ENCODE results near the gene PRKCH.

Gene PRKCH

GRCh38 chr14:61566537-61567225, 245.3 kb downstream of the PRKCH start (continued):
- TF ChIP-seq ZNF704 (tag by site-specific recombination; IDR thresholded peaks at IDR 0.05) (no peak), ZNF426 (tag by site-specific recombination; IDR thresholded peaks at IDR 0.05) (no peak), ZNF76 (tag by site-specific recombination; IDR thresholded peaks at IDR 0.05; ENCODE audit: borderline replicate concordance, low read depth) (no peak)

GRCh38 chr14:61567838-61568571, 246.6 kb downstream of the PRKCH start:
- H3K36me3 ChIP-seq (ENCODE audit: control insufficient read depth in 2 of 2, insufficient read depth in 1 of 2, low read length in 2 of 2) = no peaks in the 10 kb centered on the region
- H3K9me3 ChIP-seq (ENCODE audit: control insufficient read depth, insufficient read depth, low read depth, low read length) = no peaks in the 10 kb centered on the region
- H3K4me1 ChIP-seq (ENCODE audit: control insufficient read depth, insufficient read depth, low read length) = peaks cover 4% of the 10 kb centered on the region; the same call in 1 of the 2 replicates
- no peak for TF ChIP-seq KLF17 (tag by site-specific recombination; IDR thresholded peaks at IDR 0.05)
- no peak for TF ChIP-seq ZSCAN23 (tag by site-specific recombination; IDR thresholded peaks at IDR 0.05)
- TF ChIP-seq PRDM2 (tag by site-specific recombination; IDR thresholded peaks at IDR 0.05; ENCODE audit: borderline replicate concordance) = no peak
- TF ChIP-seq ZNF391 (tag by site-specific recombination; IDR thresholded peaks at IDR 0.05; ENCODE audit: borderline replicate concordance, low read depth) = no peak
- no peak for TF ChIP-seq ZNF423 (tag by site-specific recombination; IDR thresholded peaks at IDR 0.05)
- TF ChIP-seq ZNF16 (tag by site-specific recombination; IDR thresholded peaks at IDR 0.05; ENCODE audit: low read depth) = no peak
- TF ChIP-seq ZFP3 (tag by site-specific recombination; IDR thresholded peaks at IDR 0.05; ENCODE audit: low read depth) = no peak
- no peak for TF ChIP-seq GLIS2 (tag by site-specific recombination; IDR thresholded peaks at IDR 0.05)
- H3K4me3 ChIP-seq (ENCODE audit: low read depth, low read length) = no peak overlapping the region
- H3K27ac ChIP-seq (ENCODE audit: extremely low read depth, low read depth, low read length) = no peak overlapping the region; the same call in 1 of the 2 replicates
- ChIA-PET CTCF (no interaction called here), POLR2A (interaction anchor here (1.0 kb wide), 1 partner anchor 9 kb away, joined by 3 read pairs; no protein-coding TSS in a partner anchor)

GRCh38 chr14:61568572-61569011, 247.2 kb downstream of the PRKCH start:
- Histone ChIP-seq H3K27ac (ENCODE audit: extremely low read depth, low read depth, low read length) (no peak overlapping the region; the same call in 1 of the 2 replicates), H3K9me3 (ENCODE audit: control insufficient read depth, insufficient read depth, low read depth, low read length) (no peaks in the 10 kb centered on the region), H3K36me3 (ENCODE audit: control insufficient read depth in 2 of 2, insufficient read depth in 1 of 2, low read length in 2 of 2) (no peaks in the 10 kb centered on the region), H3K4me3 (ENCODE audit: low read depth, low read length) (no peak overlapping the region), H3K4me1 (ENCODE audit: control insufficient read depth, insufficient read depth, low read length) (0 out of 2 replicates have a peak, but pooled peaks cover 4% of the 10 kb centered on the region)
- ChIA-PET CTCF (no interaction called here), POLR2A (interaction anchor here (1.0 kb wide), 1 partner anchor 10 kb away, joined by 3 read pairs; no protein-coding TSS in a partner anchor)
- TF ChIP-seq INSM2 (tag by site-specific recombination; IDR thresholded peaks at IDR 0.05) (no peak), BCL6B (tag by site-specific recombination; IDR thresholded peaks at IDR 0.05) (no peak), ZNF266 (tag by site-specific recombination; IDR thresholded peaks at IDR 0.05; ENCODE audit: low read depth) (no peak), PBX3 (CRISPR knock-in tag; IDR thresholded peaks at IDR 0.05) (no peak), MYNN (tag by site-specific recombination; IDR thresholded peaks at IDR 0.05; ENCODE audit: borderline replicate concordance) (no peak), ZNF391 (tag by site-specific recombination; IDR thresholded peaks at IDR 0.05; ENCODE audit: borderline replicate concordance, low read depth) (no peak), ZNF404 (tag by site-specific recombination; IDR thresholded peaks at IDR 0.05) (no peak)
